CD4-positive, CD25-positive, alpha-beta regulatory T cell (primary cell): Measurements from ENCODE around the gene CDCA7L. TPM values are rescaled to one million over a fixed set of nuclear protein-coding genes. Genes with fewer than 3 reads are reported as not detected.
"Not testable (repeated sequence)": the region's sequence is repeated elsewhere in the genome, so short reads cannot be mapped to it uniquely, and the experiment has no call there.

Experiments used
- ATAC-seq, 2 donors: fragments of 150-1000 bp; cut with Tn5 transposase; one replicate each; pipeline ENCODE4 v1.10.0; 2021; ENCODE audit warnings: low read depth in 2 of 2, moderate number of reproducible peaks in 2 of 2, moderate library complexity in 1 of 2
- DNase-seq, 3 donors: peaks; one replicate each; pipeline versions ENCODE4 v3.0.0 to v3.0.0-alpha.2; 2012 to 2022; ENCODE audit warnings: mixed read lengths in 1 of 3
- H3K27ac ChIP-seq: one replicate; pipeline ENCODE4 v1.7.0; 2013; ENCODE audit warnings: mild to moderate bottlenecking, low read length; ENCODE audit not compliant: insufficient read depth, poor library complexity, severe bottlenecking
- H3K27me3 ChIP-seq: one replicate; pipeline ENCODE4 v1.7.0; 2013; ENCODE audit warnings: low read length; ENCODE audit not compliant: control insufficient read depth, insufficient read depth
- H3K36me3 ChIP-seq: one replicate; pipeline ENCODE4 v1.7.0; 2013; ENCODE audit warnings: mild to moderate bottlenecking, low read length, moderate library complexity; ENCODE audit not compliant: control insufficient read depth, insufficient read depth
- H3K4me1 ChIP-seq: 2 replicates; pipeline ENCODE4 v1.7.0; 2013; ENCODE audit warnings: mild to moderate bottlenecking, low read length; ENCODE audit not compliant: insufficient read depth, control insufficient read depth, poor library complexity, severe bottlenecking
- H3K4me3 ChIP-seq: one replicate; pipeline ENCODE4 v1.7.0; 2013; ENCODE audit warnings: low read depth, mild to moderate bottlenecking, low read length, moderate library complexity
- H3K9me3 ChIP-seq, 2 experiments: 1 replicate in 1 of 2; 2 replicates in 1 of 2; pipeline ENCODE4 v1.7.0; 2013; ENCODE audit warnings: low read length in 2 of 2, mild to moderate bottlenecking in 1 of 2, moderate library complexity in 1 of 2; ENCODE audit not compliant: control insufficient read depth in 2 of 2
- H3K27ac Mint-ChIP-seq, 3 donors: one replicate each; pipeline ENCODE4 v1.8.0; 2020 to 2022; ENCODE audit warnings: mild to moderate bottlenecking in 3 of 3, mixed read lengths in 3 of 3, moderate library complexity in 2 of 3
- H3K27me3 Mint-ChIP-seq: one replicate; pipeline ENCODE4 v1.8.0; 2022; ENCODE audit warnings: mild to moderate bottlenecking, mixed read lengths
- H3K36me3 Mint-ChIP-seq: one replicate; pipeline ENCODE4 v1.8.0; 2020; ENCODE audit warnings: mixed read lengths
- H3K4me1 Mint-ChIP-seq, 4 donors: one replicate each; pipeline ENCODE4 v1.8.0; 2020 to 2022; ENCODE audit warnings: mixed read lengths in 4 of 4, mild to moderate bottlenecking in 1 of 4
- H3K4me3 Mint-ChIP-seq, 4 donors: one replicate each; pipeline ENCODE4 v1.8.0; 2020 to 2022; ENCODE audit warnings: mild to moderate bottlenecking in 4 of 4, mixed read lengths in 4 of 4, moderate library complexity in 3 of 4
- H3K9me3 Mint-ChIP-seq, 7 donors: one replicate each; pipeline ENCODE4 v1.8.0; 2020 to 2022; ENCODE audit warnings: mixed read lengths in 7 of 7, mild to moderate bottlenecking in 3 of 7, moderate library complexity in 2 of 7
- polyA plus RNA-seq, 4 donors: library from polyadenylated mRNA; unstranded; fragments of 300-500 nt; fragmentation: Illumina TruSeq; gene quantifications; one replicate each; pipeline ENCODE4 v1.2.3, GENCODE V29; 2021
- total RNA-seq: library from RNA; stranded (reverse); gene quantifications from one replicate; pipeline ENCODE4 v1.2.3, GENCODE V29; 2022

The CDCA7L gene
- total and polyA plus RNA-seq, 5 donors from 2014 or later: 8.3 to 33.1 (median 22.8) TPM

GRCh38 chr7:21886396-21886795 lies 59.3 kb downstream of the CDCA7L start:
- H3K4me3 Mint-ChIP-seq: no peak overlapping the region
- Histone ChIP-seq H3K4me1 (no peaks in the 10 kb centered on the region), H3K36me3 (no peaks in the 10 kb centered on the region), H3K27ac (no peak overlapping the region), H3K4me3 (no peak overlapping the region), H3K27me3 (no peaks in the 10 kb centered on the region), H3K9me3 (no peaks in the 10 kb centered on the region)
- no peak overlapping the region for H3K27ac Mint-ChIP-seq
- H3K9me3 Mint-ChIP-seq: no peaks in the 10 kb centered on the region
- H3K4me1 Mint-ChIP-seq: no peaks in the 10 kb centered on the region
- H3K27me3 Mint-ChIP-seq: peaks cover 4% of the 10 kb centered on the region
- H3K36me3 Mint-ChIP-seq: no peaks in the 10 kb centered on the region
- ATAC-seq (no peak), DNase-seq (no peak)

- DNase-seq (no peak), ATAC-seq (no peak)
- no peaks in the 10 kb centered on the region for H3K36me3 Mint-ChIP-seq
- no peaks in the 10 kb centered on the region for H3K4me1 ChIP-seq
- no peak overlapping the region for H3K27ac Mint-ChIP-seq
- H3K27ac ChIP-seq: no peak overlapping the region
- H3K9me3 ChIP-seq: no peaks in the 10 kb centered on the region
- H3K27me3 ChIP-seq: no peaks in the 10 kb centered on the region
- peaks cover 4% of the 10 kb centered on the region for H3K27me3 Mint-ChIP-seq
- H3K4me3 ChIP-seq: no peak overlapping the region
- no peaks in the 10 kb centered on the region for H3K4me1 Mint-ChIP-seq
- H3K4me3 Mint-ChIP-seq: no peak overlapping the region
- H3K36me3 ChIP-seq: no peaks in the 10 kb centered on the region
- peaks cover 0 to 3% (median 0%) of the 10 kb centered on the region in 7 donors for H3K9me3 Mint-ChIP-seq
These were observed 61.2 kb downstream of the CDCA7L start for GRCh38 chr7:21884496-21884895.

- H3K4me3 Mint-ChIP-seq, H3K27me3 Mint-ChIP-seq, H3K36me3 Mint-ChIP-seq: not testable (repeated sequence)
These were observed 62.2 kb downstream of the CDCA7L start for GRCh38 chr7:21883501-21883900.

GRCh38 chr7:21883069-21883468 lies 62.6 kb downstream of the CDCA7L start:
- Histone ChIP-seq H3K27me3 (no peaks in the 10 kb centered on the region), H3K4me1 (no peaks in the 10 kb centered on the region), H3K27ac (no peak overlapping the region), H3K36me3 (no peaks in the 10 kb centered on the region), H3K9me3 (no peaks in the 10 kb centered on the region), H3K4me3 (no peak overlapping the region)
- Mint-ChIP-seq H3K4me3 (no peak overlapping the region), H3K36me3 (no peaks in the 10 kb centered on the region), H3K27me3 (peaks cover 4% of the 10 kb centered on the region), H3K27ac (no peak overlapping the region), H3K4me1 (no peaks in the 10 kb centered on the region), H3K9me3 (peaks cover 0 to 3% (median 0%) of the 10 kb centered on the region in 7 donors)
- DNase-seq: no peak
- no peak for ATAC-seq

More at GRCh38 chr7:21883501-21883900, 62.2 kb downstream of the CDCA7L start:
- not testable (repeated sequence) for H3K27me3 ChIP-seq, H3K27ac ChIP-seq, H3K4me1 Mint-ChIP-seq, H3K27ac Mint-ChIP-seq, H3K9me3 Mint-ChIP-seq, H3K36me3 ChIP-seq, ATAC-seq, H3K9me3 ChIP-seq, DNase-seq, H3K4me1 ChIP-seq, H3K4me3 ChIP-seq

GRCh38 chr7:21869785-21870402 lies 75.8 kb downstream of the CDCA7L start:
- no peak for ATAC-seq
- Histone ChIP-seq H3K4me3 (no peak overlapping the region), H3K9me3 (no peaks in the 10 kb centered on the region), H3K27me3 (no peaks in the 10 kb centered on the region), H3K27ac (no peak overlapping the region), H3K36me3 (no peaks in the 10 kb centered on the region), H3K4me1 (no peaks in the 10 kb centered on the region)
- H3K27me3 Mint-ChIP-seq: no peaks in the 10 kb centered on the region
- no peak overlapping the region for H3K4me3 Mint-ChIP-seq
- no peak for DNase-seq
- peaks cover 0 to 2% (median 0%) of the 10 kb centered on the region in 4 donors for H3K4me1 Mint-ChIP-seq
- no peak overlapping the region for H3K27ac Mint-ChIP-seq
- H3K36me3 Mint-ChIP-seq: no peaks in the 10 kb centered on the region
- peaks cover 0 to 2% (median 0%) of the 10 kb centered on the region in 7 donors for H3K9me3 Mint-ChIP-seq

- DNase-seq (no peak), ATAC-seq (no peak)
- no peak overlapping the region for H3K27ac Mint-ChIP-seq
- Histone ChIP-seq H3K9me3 (no peaks in the 10 kb centered on the region), H3K27ac (no peak overlapping the region), H3K36me3 (no peaks in the 10 kb centered on the region), H3K27me3 (no peaks in the 10 kb centered on the region), H3K4me3 (no peak overlapping the region), H3K4me1 (no peaks in the 10 kb centered on the region)
- peaks cover 0 to 2% (median 0%) of the 10 kb centered on the region in 4 donors for H3K4me1 Mint-ChIP-seq
- H3K36me3 Mint-ChIP-seq: no peaks in the 10 kb centered on the region
- no peak overlapping the region for H3K4me3 Mint-ChIP-seq
- peaks cover 0 to 2% (median 0%) of the 10 kb centered on the region in 7 donors for H3K9me3 Mint-ChIP-seq
- H3K27me3 Mint-ChIP-seq: no peaks in the 10 kb centered on the region
These were observed 77.2 kb downstream of the CDCA7L start for GRCh38 chr7:21868576-21868850.

- DNase-seq: no peak
- H3K27ac Mint-ChIP-seq: no peak overlapping the region
- H3K27ac ChIP-seq: no peak overlapping the region
- H3K4me1 Mint-ChIP-seq: peaks cover 0 to 2% (median 0%) of the 10 kb centered on the region in 4 donors
- H3K4me1 ChIP-seq: no peaks in the 10 kb centered on the region
- peaks cover 0 to 2% (median 0%) of the 10 kb centered on the region in 7 donors for H3K9me3 Mint-ChIP-seq
- no peak overlapping the region for H3K4me3 ChIP-seq
- no peaks in the 10 kb centered on the region for H3K27me3 ChIP-seq
- no peak for ATAC-seq
- no peaks in the 10 kb centered on the region for H3K27me3 Mint-ChIP-seq
- H3K36me3 Mint-ChIP-seq: no peaks in the 10 kb centered on the region
- H3K9me3 ChIP-seq: no peaks in the 10 kb centered on the region
- H3K4me3 Mint-ChIP-seq: no peak overlapping the region
- no peaks in the 10 kb centered on the region for H3K36me3 ChIP-seq
These were observed 77.7 kb downstream of the CDCA7L start for GRCh38 chr7:21867816-21868575.

GRCh38 chr7:21867226-21867625 lies 78.5 kb downstream of the CDCA7L start:
- H3K36me3 Mint-ChIP-seq: no peaks in the 10 kb centered on the region
- Histone ChIP-seq H3K27me3 (no peaks in the 10 kb centered on the region), H3K4me1 (no peaks in the 10 kb centered on the region), H3K4me3 (no peak overlapping the region), H3K36me3 (no peaks in the 10 kb centered on the region), H3K9me3 (no peaks in the 10 kb centered on the region), H3K27ac (no peak overlapping the region)
- H3K9me3 Mint-ChIP-seq: peaks cover 0 to 2% (median 0%) of the 10 kb centered on the region in 7 donors
- no peaks in the 10 kb centered on the region for H3K27me3 Mint-ChIP-seq
- no peak for ATAC-seq
- no peak overlapping the region for H3K27ac Mint-ChIP-seq
- DNase-seq: no peak
- H3K4me3 Mint-ChIP-seq: no peak overlapping the region
- H3K4me1 Mint-ChIP-seq: peaks cover 0 to 2% (median 0%) of the 10 kb centered on the region in 4 donors
